IMR-90 (cell line): ENCODE results near the gene TPP2.

Experiments
- CEBPB ChIP-seq: IDR thresholded peaks from 2 replicates; pipeline ENCODE4 v1.6.1; 2012; ENCODE audit warnings: low read depth, low read length, improper control_type of control experiment
- FOS ChIP-seq: fragments of 150-350 bp; IDR thresholded peaks from 2 replicates; pipeline ENCODE4 v1.6.1; 2016; ENCODE audit warnings: low read depth, low read length
- MAFK ChIP-seq: IDR thresholded peaks from 2 replicates; pipeline ENCODE4 v1.6.1; 2012; ENCODE audit warnings: low read depth, low read length, improper control_type of control experiment
- MAZ ChIP-seq: IDR thresholded peaks from 2 replicates; pipeline ENCODE4 v1.6.1; 2012; ENCODE audit warnings: low read depth, mild to moderate bottlenecking, low read length, improper control_type of control experiment, moderate library complexity, borderline replicate concordance
- MXI1 ChIP-seq: IDR thresholded peaks from 2 replicates; pipeline ENCODE4 v1.6.1; 2012; ENCODE audit warnings: low read depth, mild to moderate bottlenecking, low read length, moderate library complexity, borderline replicate concordance
- POLR2A ChIP-seq: IDR thresholded peaks from 2 replicates; pipeline ENCODE4 v1.6.1; 2012; ENCODE audit warnings: mild to moderate bottlenecking, low read depth, low read length
- RAD21 ChIP-seq: IDR thresholded peaks from 2 replicates; pipeline ENCODE4 v1.6.1; 2012; ENCODE audit warnings: low read length, improper control_type of control experiment
- RCOR1 ChIP-seq: IDR thresholded peaks from 2 replicates; pipeline ENCODE4 v1.6.1; 2012; ENCODE audit warnings: mild to moderate bottlenecking, low read length, improper control_type of control experiment; ENCODE audit not compliant: insufficient replicate concordance
- RFX5 ChIP-seq: IDR thresholded peaks from 2 replicates; pipeline ENCODE4 v1.8.0; 2012; ENCODE audit warnings: low read depth, mild to moderate bottlenecking, low read length, moderate library complexity
- SMC3 ChIP-seq: fragments of 150-350 bp; IDR thresholded peaks from 2 replicates; pipeline ENCODE4 v1.6.1; 2016; ENCODE audit warnings: low read depth, mild to moderate bottlenecking, antibody characterized with exemption, low read length, moderate library complexity
- TF ChIP-seq, protein P1 (sequence below): fragments of 150-350 bp; IDR thresholded peaks from 2 replicates; pipeline ENCODE4 v1.6.1; 2017; ENCODE audit warnings: mild to moderate bottlenecking, antibody characterized with exemption, low read length, low read depth
- TF ChIP-seq, protein P2 (sequence below): conservative IDR thresholded peaks from 2 replicates; pipeline ENCODE4 v1.5.1; 2012; ENCODE audit warnings: mild to moderate bottlenecking, low read depth, low read length, improper control_type of control experiment
- TF ChIP-seq, protein P3 (sequence below): fragments of 150-350 bp; IDR thresholded peaks from 2 replicates; pipeline ENCODE4 v1.6.1; 2016; ENCODE audit warnings: low read depth, mild to moderate bottlenecking, low read length, moderate library complexity, borderline replicate concordance

DNA sequence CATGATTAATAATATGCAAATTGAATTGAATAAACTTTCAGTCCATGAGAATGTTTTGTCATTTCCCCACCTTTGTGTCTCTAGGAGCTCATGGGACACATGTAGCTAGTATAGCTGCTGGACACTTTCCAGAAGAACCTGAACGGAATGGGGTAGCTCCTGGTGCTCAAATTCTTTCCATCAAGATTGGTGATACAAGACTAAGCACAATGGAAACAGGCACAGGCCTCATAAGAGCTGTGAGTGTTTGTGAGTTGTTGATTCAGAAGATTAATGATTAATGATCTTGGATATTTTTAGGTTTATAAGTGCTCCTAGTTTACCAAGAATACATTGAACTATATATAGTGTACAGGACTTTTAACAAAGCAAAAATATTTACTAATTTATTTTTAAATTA, 30.1 kb downstream of the TPP2 start:
- TF ChIP-seq, protein P1, sequence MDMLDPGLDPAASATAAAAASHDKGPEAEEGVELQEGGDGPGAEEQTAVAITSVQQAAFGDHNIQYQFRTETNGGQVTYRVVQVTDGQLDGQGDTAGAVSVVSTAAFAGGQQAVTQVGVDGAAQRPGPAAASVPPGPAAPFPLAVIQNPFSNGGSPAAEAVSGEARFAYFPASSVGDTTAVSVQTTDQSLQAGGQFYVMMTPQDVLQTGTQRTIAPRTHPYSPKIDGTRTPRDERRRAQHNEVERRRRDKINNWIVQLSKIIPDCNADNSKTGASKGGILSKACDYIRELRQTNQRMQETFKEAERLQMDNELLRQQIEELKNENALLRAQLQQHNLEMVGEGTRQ, result no peak
- TF ChIP-seq, protein P2, sequence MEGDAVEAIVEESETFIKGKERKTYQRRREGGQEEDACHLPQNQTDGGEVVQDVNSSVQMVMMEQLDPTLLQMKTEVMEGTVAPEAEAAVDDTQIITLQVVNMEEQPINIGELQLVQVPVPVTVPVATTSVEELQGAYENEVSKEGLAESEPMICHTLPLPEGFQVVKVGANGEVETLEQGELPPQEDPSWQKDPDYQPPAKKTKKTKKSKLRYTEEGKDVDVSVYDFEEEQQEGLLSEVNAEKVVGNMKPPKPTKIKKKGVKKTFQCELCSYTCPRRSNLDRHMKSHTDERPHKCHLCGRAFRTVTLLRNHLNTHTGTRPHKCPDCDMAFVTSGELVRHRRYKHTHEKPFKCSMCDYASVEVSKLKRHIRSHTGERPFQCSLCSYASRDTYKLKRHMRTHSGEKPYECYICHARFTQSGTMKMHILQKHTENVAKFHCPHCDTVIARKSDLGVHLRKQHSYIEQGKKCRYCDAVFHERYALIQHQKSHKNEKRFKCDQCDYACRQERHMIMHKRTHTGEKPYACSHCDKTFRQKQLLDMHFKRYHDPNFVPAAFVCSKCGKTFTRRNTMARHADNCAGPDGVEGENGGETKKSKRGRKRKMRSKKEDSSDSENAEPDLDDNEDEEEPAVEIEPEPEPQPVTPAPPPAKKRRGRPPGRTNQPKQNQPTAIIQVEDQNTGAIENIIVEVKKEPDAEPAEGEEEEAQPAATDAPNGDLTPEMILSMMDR, result no peak
- TF ChIP-seq POLR2A, result no peak
- TF ChIP-seq MAFK, result no peak
- TF ChIP-seq FOS, result no peak
- TF ChIP-seq CEBPB, result no peak
- no peak for TF ChIP-seq SMC3
- TF ChIP-seq RCOR1, result no peak
- no peak for TF ChIP-seq MXI1
- TF ChIP-seq, protein P3, sequence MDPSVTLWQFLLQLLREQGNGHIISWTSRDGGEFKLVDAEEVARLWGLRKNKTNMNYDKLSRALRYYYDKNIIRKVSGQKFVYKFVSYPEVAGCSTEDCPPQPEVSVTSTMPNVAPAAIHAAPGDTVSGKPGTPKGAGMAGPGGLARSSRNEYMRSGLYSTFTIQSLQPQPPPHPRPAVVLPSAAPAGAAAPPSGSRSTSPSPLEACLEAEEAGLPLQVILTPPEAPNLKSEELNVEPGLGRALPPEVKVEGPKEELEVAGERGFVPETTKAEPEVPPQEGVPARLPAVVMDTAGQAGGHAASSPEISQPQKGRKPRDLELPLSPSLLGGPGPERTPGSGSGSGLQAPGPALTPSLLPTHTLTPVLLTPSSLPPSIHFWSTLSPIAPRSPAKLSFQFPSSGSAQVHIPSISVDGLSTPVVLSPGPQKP, result no peak
- TF ChIP-seq RAD21, result no peak
- no peak for TF ChIP-seq MAZ
- no peak for TF ChIP-seq RFX5
